Gastrocnemius medialis (tissue), 4 donors: ENCODE results near the gene PRDM15. TPM values are rescaled to one million over a fixed set of nuclear protein-coding genes. Genes with fewer than 3 reads are reported as not detected.

Source experiments
- ATAC-seq, 2 donors: fragments of 150-250 bp; one replicate each; pipeline ENCODE4 v1.9.1; 2016
- DNase-seq, 2 donors: peaks; one replicate each; pipeline ENCODE4 v3.0.0-alpha.2; 2019
- H3K27ac ChIP-seq, 4 donors: fragments of 200-600 bp; sonication (generic); 1 replicate in 1 of 4; 2 replicates in 3 of 4; pipeline ENCODE4 v1.5.1; 2016 to 2018; ENCODE audit warnings: mild to moderate bottlenecking in 2 of 4, moderate library complexity in 1 of 4
- H3K27me3 ChIP-seq, 3 donors: fragments of 200-600 bp; sonication (generic) in 2 of 3; 1 replicate in 1 of 3; 2 replicates in 2 of 3; pipeline versions ENCODE4 v1.5.1 to v1.6.0; 2016 to 2019; ENCODE audit warnings: mild to moderate bottlenecking in 1 of 3, moderate library complexity in 1 of 3
- H3K36me3 ChIP-seq, 2 donors: fragments of 200-600 bp; sonication (generic) in 1 of 2; one replicate each; pipeline ENCODE4 v1.5.1; 2017 to 2018
- H3K4me1 ChIP-seq, 2 donors: fragments of 200-600 bp; sonication (generic) in 1 of 2; one replicate each; pipeline ENCODE4 v1.5.1; 2016 to 2017; ENCODE audit warnings: mild to moderate bottlenecking in 2 of 2
- H3K4me3 ChIP-seq, 4 donors: fragments of 200-600 bp; sonication (generic) in 3 of 4; 1 replicate in 1 of 4; 2 replicates in 3 of 4; pipeline ENCODE4 v1.5.1; 2016 to 2019; ENCODE audit warnings: mild to moderate bottlenecking in 2 of 4
- H3K9me3 ChIP-seq, 3 donors: fragments of 200-600 bp; sonication (generic) in 2 of 3; 1 replicate in 1 of 3; 2 replicates in 2 of 3; pipeline ENCODE4 v1.5.1; 2016 to 2019
- CTCF ChIP-seq, 5 experiments: fragments of 450-650 bp in 3 of 5; fragments of 200-600 bp in 2 of 5; sonication (generic) in 2 of 5; IDR thresholded peaks in 4 of 5; conservative IDR thresholded peaks in 1 of 5; 1 replicate in 4 of 5; 2 replicates in 1 of 5; pipeline ENCODE4 v1.5.1; 2016 to 2019; ENCODE audit warnings: antibody characterized with exemption in 5 of 5, mild to moderate bottlenecking in 3 of 5, moderate library complexity in 3 of 5
- POLR2A ChIP-seq, 2 donors: fragments of 450-650 bp; IDR thresholded peaks; one replicate each; pipeline ENCODE4 v1.6.1; 2017; ENCODE audit warnings: antibody characterized with exemption in 2 of 2, mild to moderate bottlenecking in 2 of 2, moderate library complexity in 2 of 2
- in situ Hi-C, 4 donors: fragments of 200-750 bp; cut with MboI; loops; one replicate each; pipeline versions ENCODE4 v1.15.0 to v1.8.0; 2017; ENCODE audit warnings: low sequenced_read_pairs in 4 of 4
- intact Hi-C: fragments of 100-400 bp; cut with DNase I; formaldehyde crosslinking; loops from one replicate; pipeline ENCODE4 v1.15.1; 2023; ENCODE audit warnings: low total_unique reads
- total RNA-seq, 4 donors: library from RNA; depleted of rRNA; stranded (reverse); fragments of >200 nt; gene quantifications; one replicate each; pipeline versions ENCODE4 v1.1.0 to v1.2.3, GENCODE V29; 2016

PRDM15 gene
- 10 to 100 TPM in 1 of 4 donors, 1 to 10 TPM in 3; 4.4 to 13.6 (median 5.4) TPM for total RNA-seq

GRCh38 chr21:41879190-41879998 is at the start of gene PRDM15:
Gene PRDM15 (minus strand): TSS chr21:41879344. CDS start chr21:41860363, 18,981 bp downstream.
- peaks cover 6 to 9% of the 10 kb centered on the region in 2 donors for H3K4me1 ChIP-seq
- in situ Hi-C loops (no loop called here), intact Hi-C loops (loop anchor here (2.0 to 5.0 kb wide), 5 partner anchors 78 to 712 kb away; partner anchors contain the start of gene BACE2)
- no peaks in the 10 kb centered on the region for H3K36me3 ChIP-seq
- DNase-seq: peak; percentile 69 to 71
- H3K9me3 ChIP-seq: no peaks in the 10 kb centered on the region
- H3K27me3 ChIP-seq: no peaks in the 10 kb centered on the region
- ATAC-seq: peak; percentile 92 to 93
- H3K27ac ChIP-seq: peak within 1 kb of the TSS; percentile 86 to 89 (median 86)
- H3K4me3 ChIP-seq: peak within 1 kb of the TSS; percentile 86 to 96 (median 90)
- TF ChIP-seq POLR2A (IDR thresholded peaks at IDR 0.05): peak in 1 of 2 donors; percentile 20
- no peak for TF ChIP-seq CTCF (IDR thresholded peaks at IDR 0.05 in 4 of 5, conservative IDR thresholded peaks at IDR 0.05 in 1 of 5)

GRCh38 chr21:41928621-41929220 is 49.6 kb upstream of the PRDM15 start:
- intact Hi-C loops (no loop called here), in situ Hi-C loops (loop anchor here in 1 of 4 donors (25.0 kb wide), 1 partner anchor 91 kb away; no protein-coding TSS in a partner anchor)
- Histone ChIP-seq H3K9me3 (no peaks in the 10 kb centered on the region), H3K27ac (peak overlapping the region; percentile 7 to 76 (median 70)), H3K36me3 (no peaks in the 10 kb centered on the region), H3K4me3 (peak overlapping the region in 1 of 4 donors; percentile 5), H3K27me3 (no peaks in the 10 kb centered on the region), H3K4me1 (peaks cover 17 to 26% of the 10 kb centered on the region in 2 donors)
- no peak for DNase-seq
- TF ChIP-seq POLR2A (IDR thresholded peaks at IDR 0.05) (no peak), CTCF (IDR thresholded peaks at IDR 0.05 in 4 of 5, conservative IDR thresholded peaks at IDR 0.05 in 1 of 5) (no peak)
- no peak for ATAC-seq

GRCh38 chr21:41927727-41928409 is 48.7 kb upstream of the PRDM15 start:
- Histone ChIP-seq H3K27me3 (no peaks in the 10 kb centered on the region), H3K27ac (peak overlapping the region; percentile 65 to 76 (median 70)), H3K9me3 (no peaks in the 10 kb centered on the region), H3K4me1 (peaks cover 8 to 26% of the 10 kb centered on the region in 2 donors), H3K4me3 (peak overlapping the region in 1 of 4 donors; percentile 5), H3K36me3 (no peaks in the 10 kb centered on the region)
- in situ Hi-C loops (loop anchor here in 1 of 4 donors (25.0 kb wide), 1 partner anchor 91 kb away; no protein-coding TSS in a partner anchor), intact Hi-C loops (no loop called here)
- TF ChIP-seq CTCF (IDR thresholded peaks at IDR 0.05 in 4 of 5, conservative IDR thresholded peaks at IDR 0.05 in 1 of 5) (no peak), POLR2A (IDR thresholded peaks at IDR 0.05) (no peak)
- no peak for ATAC-seq
- no peak for DNase-seq

GRCh38 chr21:41926807-41927171 is 47.6 kb upstream of the PRDM15 start:
- no peaks in the 10 kb centered on the region for H3K27me3 ChIP-seq
- no peak for ATAC-seq
- H3K4me3 ChIP-seq: peak overlapping the region; percentile 33 to 51 (median 46)
- H3K36me3 ChIP-seq: no peaks in the 10 kb centered on the region
- H3K9me3 ChIP-seq: no peaks in the 10 kb centered on the region
- H3K27ac ChIP-seq: peak overlapping the region; percentile 65 to 76 (median 70)
- DNase-seq: no peak
- intact Hi-C loops: no loop called here
- H3K4me1 ChIP-seq: peaks cover 2 to 26% of the 10 kb centered on the region in 2 donors
- TF ChIP-seq CTCF (IDR thresholded peaks at IDR 0.05 in 4 of 5, conservative IDR thresholded peaks at IDR 0.05 in 1 of 5) (no peak), POLR2A (IDR thresholded peaks at IDR 0.05) (no peak)
- in situ Hi-C loops: loop anchor here in 1 of 4 donors (25.0 kb wide), 1 partner anchor 89 kb away; no protein-coding TSS in a partner anchor
